A549 (cell line): ENCODE results near the gene TTC36. TPM values are rescaled to one million over a fixed set of nuclear protein-coding genes. Genes with fewer than 3 reads are reported as not detected.

ENCODE experiments used
- ATAC-seq, 2 experiments: fragments of 200-7000 bp in 1 of 2; fragments of >200 bp in 1 of 2; cut with Nextera tagmentation in 1 of 2; cut with Tn5 transposase in 1 of 2; 3 replicates each; pipeline versions ENCODE4 v1.8.0 to v1.9.1; 2018 to 2020; ENCODE audit warnings: mild to moderate bottlenecking in 1 of 2, moderate library complexity in 1 of 2
- CTCF ChIA-PET: fragments of 300-600 bp; sonication (Branson Sonifier 250); formaldehyde crosslinking; extraction: SDS; loops from one replicate; lab custom pipeline; 2021; ENCODE audit warnings: antibody characterized with exemption, inconsistent platforms; lab: Yijun Ruan, JAX
- POLR2A ChIA-PET: fragments of 350-600 bp; formaldehyde crosslinking; extraction: SDS; loops from one replicate; lab custom pipeline; 2021; ENCODE audit warnings: antibody characterized with exemption, inconsistent platforms; lab: Yijun Ruan, JAX
- DNase-seq, 2 experiments: peaks; one replicate each; pipeline versions ENCODE4 v3.0.0 to v3.0.0-alpha.2; 2011 to 2016; ENCODE audit warnings: low read depth in 1 of 2, low spot score in 1 of 2
- FAIRE-seq: peaks from 2 replicates; lab custom pipeline; 2011; peaks lifted over from hg19 to GRCh38; lab: Jason Lieb, UNC
- H3K27ac ChIP-seq, 2 experiments: fragments of >200 bp; sonication (Bioruptor Twin); formaldehyde crosslinking; 3 replicates each; pipeline ENCODE4 v1.5.1; 2016 to 2017
- H3K4me1 ChIP-seq: fragments of >200 bp; sonication (Bioruptor Twin); formaldehyde crosslinking; 3 replicates; pipeline ENCODE4 v1.6.1; 2016
- H3K4me2 ChIP-seq: fragments of >200 bp; sonication (Bioruptor Twin); formaldehyde crosslinking; 3 replicates; pipeline ENCODE4 v1.6.1; 2016
- H3K4me3 ChIP-seq: fragments of >200 bp; sonication (Bioruptor Twin); formaldehyde crosslinking; 3 replicates; pipeline ENCODE4 v1.5.1; 2016
- H3K9me3 ChIP-seq: fragments of >200 bp; sonication (Bioruptor Twin); formaldehyde crosslinking; 3 replicates; pipeline ENCODE4 v1.6.1; 2016
- BHLHE40 ChIP-seq: IDR thresholded peaks from 2 replicates; pipeline ENCODE4 v1.6.1; 2012; ENCODE audit warnings: low read depth, low read length, inconsistent platforms
- CEBPB ChIP-seq, 2 experiments: fragments of >200 bp in 1 of 2; sonication (Bioruptor Twin) in 1 of 2; formaldehyde crosslinking in 1 of 2; IDR thresholded peaks; 2 replicates each; pipeline ENCODE4 v1.6.1; 2012 to 2016
- CHD2 ChIP-seq: fragments of 150-350 bp; IDR thresholded peaks from 2 replicates; pipeline ENCODE4 v1.6.1; 2014; ENCODE audit warnings: low read length; ENCODE audit not compliant: partially characterized antibody
- FOXS1 ChIP-seq: fragments of 250-450 bp; sonication (Bioruptor Pico); IDR thresholded peaks from 2 replicates; pipeline ENCODE4 v1.5.0; 2020; ENCODE audit warnings: mild to moderate bottlenecking, moderate library complexity
- HOXB13 ChIP-seq: fragments of 250-450 bp; sonication (Bioruptor Pico); IDR thresholded peaks from 2 replicates; pipeline ENCODE4 v1.5.0; 2020; ENCODE audit warnings: low read depth, mild to moderate bottlenecking, moderate library complexity
- HOXB5 ChIP-seq: fragments of 250-450 bp; sonication (Bioruptor Pico); IDR thresholded peaks from 2 replicates; pipeline ENCODE4 v1.5.0; 2020; ENCODE audit warnings: mild to moderate bottlenecking, moderate library complexity
- JUN ChIP-seq, 2 experiments: fragments of >200 bp; sonication (Bioruptor Twin); formaldehyde crosslinking; IDR thresholded peaks; 2 replicates in 1 of 2; 3 replicates in 1 of 2; pipeline ENCODE4 v1.6.1; 2016 to 2017
- NPAS2 ChIP-seq: fragments of 250-450 bp; sonication (Bioruptor Pico); IDR thresholded peaks from 2 replicates; pipeline ENCODE4 v1.8.0; 2022; ENCODE audit warnings: mild to moderate bottlenecking, moderate library complexity, borderline replicate concordance
- PHF8 ChIP-seq: fragments of 200-600 bp; sonication (generic); IDR thresholded peaks from 2 replicates; pipeline ENCODE4 v1.6.1; 2016; ENCODE audit warnings: low read depth, mild to moderate bottlenecking, antibody characterized with exemption, moderate library complexity, borderline replicate concordance
- POLR2A ChIP-seq: IDR thresholded peaks from 2 replicates; pipeline ENCODE4 v1.6.1; 2012; ENCODE audit warnings: mild to moderate bottlenecking, low read length
- RAD21 ChIP-seq, 2 experiments: fragments of >200 bp in 1 of 2; sonication (Bioruptor Twin) in 1 of 2; formaldehyde crosslinking in 1 of 2; IDR thresholded peaks in 1 of 2; conservative IDR thresholded peaks in 1 of 2; 2 replicates in 1 of 2; 3 replicates in 1 of 2; pipeline ENCODE4 v1.6.1; 2012 to 2018; ENCODE audit warnings: inconsistent platforms in 1 of 2
- RARB ChIP-seq: fragments of 250-450 bp; sonication (Bioruptor Pico); IDR thresholded peaks from 2 replicates; pipeline ENCODE4 v1.8.0; 2021; ENCODE audit warnings: mild to moderate bottlenecking, moderate library complexity
- RFX5 ChIP-seq: fragments of 450-650 bp; IDR thresholded peaks from 2 replicates; pipeline ENCODE4 v1.7.1; 2014; ENCODE audit warnings: antibody characterized with exemption, mild to moderate bottlenecking, moderate library complexity
- TFCP2L1 ChIP-seq: fragments of 250-450 bp; sonication (Bioruptor Pico); IDR thresholded peaks from 2 replicates; pipeline ENCODE4 v1.5.0; 2021; ENCODE audit warnings: mild to moderate bottlenecking
- TP53 ChIP-seq: fragments of 250-450 bp; sonication (Bioruptor Pico); IDR thresholded peaks from 2 replicates; pipeline ENCODE4 v1.5.0; 2021; ENCODE audit warnings: mild to moderate bottlenecking, moderate library complexity
- ZFP36 ChIP-seq: fragments of 450-650 bp; IDR thresholded peaks from 2 replicates; pipeline ENCODE4 v1.6.1; 2014; ENCODE audit warnings: borderline replicate concordance; ENCODE audit not compliant: partially characterized antibody
- ZNF302 ChIP-seq: fragments of 250-450 bp; sonication (Bioruptor Pico); IDR thresholded peaks from 2 replicates; pipeline ENCODE4 v1.9.0; 2021; ENCODE audit warnings: inconsistent platforms, mild to moderate bottlenecking, moderate library complexity
- WGBS: methylation state at CpG from one replicate; pipeline ENCODE4 v1.1.6; 2017; ENCODE audit errors: missing lambda C conversion rate; 5-methylcytosine and 5-hydroxymethylcytosine counted together
- polyA plus RNA-seq, 4 experiments: library from polyadenylated mRNA; depleted of rRNA in 3 of 4; stranded (reverse); fragments of >200 nt; fragmentation: RNase III in 1 of 4; extraction: RNeasy Plus Mini Kit Qiagen cat#74134 plus additional on column Dnase treatment in 1 of 4; gene quantifications; 2 replicates in 3 of 4; 3 replicates in 1 of 4; pipeline ENCODE4 v1.2.3, GENCODE V29; 2011 to 2017
- TF ChIP-seq, protein P1 (sequence below): fragments of 250-450 bp; sonication (Bioruptor Pico); IDR thresholded peaks from 2 replicates; pipeline ENCODE4 v1.5.0; 2020; ENCODE audit warnings: low read depth, mild to moderate bottlenecking, moderate library complexity
- TF ChIP-seq, protein P2 (sequence below): IDR thresholded peaks from 2 replicates; pipeline ENCODE4 v1.6.1; 2012
- TF ChIP-seq, protein P3 (sequence below): IDR thresholded peaks from 2 replicates; pipeline ENCODE4 v1.6.1; 2012; ENCODE audit warnings: low read depth, borderline replicate concordance
- TF ChIP-seq, protein P4 (sequence below): fragments of >200 bp; sonication (Bioruptor Twin); formaldehyde crosslinking; IDR thresholded peaks from 2 replicates; pipeline ENCODE4 v1.6.1; 2016

The TTC36 gene
- polyA plus RNA-seq, 2 of the 4 experiments (the other 2 are of a cell fraction): not detected

DNA sequence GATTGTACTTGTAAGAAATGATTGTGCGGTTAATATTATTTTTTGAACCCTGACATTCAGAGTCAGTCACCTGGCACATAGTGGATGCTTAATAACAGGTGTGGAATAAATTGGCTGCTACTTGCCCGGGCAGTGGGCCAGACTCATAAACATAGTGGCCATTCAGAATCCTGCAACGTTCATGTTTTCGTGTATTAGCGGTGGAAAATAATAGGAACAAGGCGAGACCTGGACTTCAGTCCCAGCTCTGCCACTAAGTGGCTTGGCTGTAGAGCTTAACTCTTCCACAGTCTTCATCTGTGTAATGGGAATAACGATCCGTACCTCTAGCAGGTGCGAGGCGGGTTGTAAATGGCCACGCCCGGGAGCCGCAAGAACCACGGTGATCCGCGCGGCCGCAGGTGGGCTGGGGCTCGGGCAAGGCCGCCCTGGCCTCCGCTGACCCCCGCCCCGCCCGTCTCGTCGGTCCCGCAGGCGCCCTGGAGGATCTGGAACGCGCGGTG lies 3.0 kb downstream of the TTC36 start:
- H3K9me3 ChIP-seq: no peaks in the 10 kb centered on the region
- peak overlapping the region; percentile 62 to 84; a peak in 5 of 6 replicates for H3K27ac ChIP-seq
- peak overlapping the region; percentile 87 for H3K4me2 ChIP-seq
- CTCF ChIA-PET: no interaction called here
- whole genome bisulfite sequencing: 73% methylated on average over 14 of the region's 31 CpGs
- ATAC-seq (no peak), FAIRE-seq (no peak), DNase-seq (no peak)
- H3K4me1 ChIP-seq: no peaks in the 10 kb centered on the region
- H3K4me3 ChIP-seq: peak overlapping the region; percentile 66
- POLR2A ChIA-PET: no interaction called here
- TF ChIP-seq RARB (CRISPR knock-in tag): no peak
- TF ChIP-seq NPAS2: no peak

DNA sequence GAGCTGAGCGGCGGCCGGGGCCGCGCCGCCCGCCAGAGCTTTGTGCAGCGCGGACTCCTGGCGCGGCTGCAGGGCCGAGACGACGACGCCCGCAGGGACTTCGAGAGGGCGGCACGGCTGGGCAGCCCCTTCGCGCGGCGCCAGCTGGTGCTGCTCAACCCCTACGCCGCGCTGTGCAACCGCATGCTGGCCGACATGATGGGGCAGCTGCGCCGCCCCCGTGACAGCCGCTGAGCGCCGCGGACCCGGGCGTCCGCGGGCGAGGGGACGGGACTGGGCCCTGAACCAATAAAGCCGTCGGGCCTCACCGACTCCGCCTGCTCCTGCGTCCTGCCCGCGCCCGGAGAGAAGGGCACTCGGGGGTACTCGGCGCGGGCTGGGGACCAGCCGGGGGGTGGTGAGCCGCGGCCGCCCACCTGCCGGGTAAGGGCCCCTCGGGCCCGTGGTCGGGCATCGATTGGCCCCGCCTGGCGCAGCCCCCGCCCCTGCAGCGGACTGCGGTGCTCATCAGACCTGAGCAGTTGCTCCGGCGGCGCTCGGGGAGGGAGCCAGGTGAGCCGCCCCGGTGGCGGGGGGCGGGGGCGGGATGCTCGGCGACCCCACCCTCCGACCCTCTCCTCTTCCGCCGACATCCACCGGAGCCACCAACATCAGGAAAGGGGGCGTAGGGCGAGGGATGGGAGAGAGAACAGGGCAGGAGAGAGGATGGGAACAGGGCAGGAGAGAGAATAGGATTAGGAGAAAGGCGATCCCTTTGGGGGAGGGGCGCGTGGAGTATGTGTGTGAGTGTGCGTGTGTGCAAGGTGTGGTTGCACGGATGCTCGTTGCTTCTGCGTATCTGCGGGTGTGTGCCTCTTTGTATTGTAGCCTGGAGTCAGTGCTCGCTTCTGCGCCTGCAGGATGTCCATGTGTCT lies 3.7 kb downstream of the TTC36 start, which contains the start of gene TMEM25:
TSS of gene TMEM25 (plus strand) at position 510 of the 914 bp plus-strand sequence. CDS start 610 bp downstream, outside the sequence.
- Histone ChIP-seq H3K4me1 (no peaks in the 10 kb centered on the region), H3K9me3 (no peaks in the 10 kb centered on the region), H3K27ac (peak within 1 kb of the TSS; percentile 62 to 84; a peak in 5 of 6 replicates), H3K4me3 (peak within 1 kb of the TSS; percentile 66), H3K4me2 (peak within 1 kb of the TSS; percentile 87)
- ATAC-seq (peak; percentile 30 to 64; a peak in 4 of 6 replicates), DNase-seq (no peak), FAIRE-seq (no peak)
- WGBS: 77% methylated on average over 18 of the region's 94 CpGs
- no peak for TF ChIP-seq TP53 (CRISPR knock-in tag)
- TF ChIP-seq JUN (IDR thresholded peaks at IDR 0.05): peak in 1 of 2 experiments; percentile 19; a peak in 1 of 5 replicates
- TF ChIP-seq ZFP36: no peak
- CTCF ChIA-PET: no interaction called here
- POLR2A ChIA-PET: no interaction called here

DNA sequence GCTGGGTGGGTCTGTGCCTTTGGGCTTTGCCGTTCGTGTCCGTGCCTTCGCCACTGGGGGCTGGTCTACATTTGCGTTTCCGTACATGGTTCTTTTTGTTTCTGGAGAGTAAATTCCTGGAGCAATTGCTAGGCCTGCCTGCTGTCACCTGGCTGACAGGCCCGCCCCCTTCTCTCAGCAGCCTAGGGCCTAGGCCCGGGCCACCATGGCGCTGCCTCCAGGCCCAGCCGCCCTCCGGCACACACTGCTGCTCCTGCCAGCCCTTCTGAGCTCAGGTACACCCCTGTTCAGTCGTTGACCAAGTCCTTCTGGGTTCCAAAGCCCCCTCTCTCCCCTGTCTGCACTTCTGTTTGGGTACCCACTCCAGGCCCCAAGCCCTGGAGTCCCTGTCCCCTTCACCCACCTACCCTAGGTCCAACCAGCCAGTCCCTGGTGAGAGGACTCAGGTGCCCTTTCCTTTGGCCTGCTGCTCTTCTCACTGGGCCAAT lies 4.4 kb downstream of the TTC36 start:
- no peak for DNase-seq
- ATAC-seq: no peak
- POLR2A ChIA-PET: no interaction called here
- FAIRE-seq: no peak
- Histone ChIP-seq H3K4me1 (no peaks in the 10 kb centered on the region), H3K4me2 (peak overlapping the region; percentile 87; the same call in 1 of the 3 replicates), H3K27ac (no peak overlapping the region), H3K4me3 (no peak overlapping the region), H3K9me3 (no peaks in the 10 kb centered on the region)
- TF ChIP-seq, protein P1, sequence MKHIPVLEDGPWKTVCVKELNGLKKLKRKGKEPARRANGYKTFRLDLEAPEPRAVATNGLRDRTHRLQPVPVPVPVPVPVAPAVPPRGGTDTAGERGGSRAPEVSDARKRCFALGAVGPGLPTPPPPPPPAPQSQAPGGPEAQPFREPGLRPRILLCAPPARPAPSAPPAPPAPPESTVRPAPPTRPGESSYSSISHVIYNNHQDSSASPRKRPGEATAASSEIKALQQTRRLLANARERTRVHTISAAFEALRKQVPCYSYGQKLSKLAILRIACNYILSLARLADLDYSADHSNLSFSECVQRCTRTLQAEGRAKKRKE: no peak
- no peak for TF ChIP-seq TFCP2L1
- TF ChIP-seq CHD2: no peak
- TF ChIP-seq CEBPB (IDR thresholded peaks at IDR 0.05): no peak
- TF ChIP-seq, protein P2, sequence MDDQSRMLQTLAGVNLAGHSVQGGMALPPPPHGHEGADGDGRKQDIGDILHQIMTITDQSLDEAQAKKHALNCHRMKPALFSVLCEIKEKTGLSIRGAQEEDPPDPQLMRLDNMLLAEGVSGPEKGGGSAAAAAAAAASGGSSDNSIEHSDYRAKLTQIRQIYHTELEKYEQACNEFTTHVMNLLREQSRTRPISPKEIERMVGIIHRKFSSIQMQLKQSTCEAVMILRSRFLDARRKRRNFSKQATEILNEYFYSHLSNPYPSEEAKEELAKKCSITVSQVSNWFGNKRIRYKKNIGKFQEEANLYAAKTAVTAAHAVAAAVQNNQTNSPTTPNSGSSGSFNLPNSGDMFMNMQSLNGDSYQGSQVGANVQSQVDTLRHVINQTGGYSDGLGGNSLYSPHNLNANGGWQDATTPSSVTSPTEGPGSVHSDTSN: no peak
- no peak for TF ChIP-seq BHLHE40
- CTCF ChIA-PET: no interaction called here
- WGBS: 87% methylated on average over 12 of the region's 12 CpGs

DNA sequence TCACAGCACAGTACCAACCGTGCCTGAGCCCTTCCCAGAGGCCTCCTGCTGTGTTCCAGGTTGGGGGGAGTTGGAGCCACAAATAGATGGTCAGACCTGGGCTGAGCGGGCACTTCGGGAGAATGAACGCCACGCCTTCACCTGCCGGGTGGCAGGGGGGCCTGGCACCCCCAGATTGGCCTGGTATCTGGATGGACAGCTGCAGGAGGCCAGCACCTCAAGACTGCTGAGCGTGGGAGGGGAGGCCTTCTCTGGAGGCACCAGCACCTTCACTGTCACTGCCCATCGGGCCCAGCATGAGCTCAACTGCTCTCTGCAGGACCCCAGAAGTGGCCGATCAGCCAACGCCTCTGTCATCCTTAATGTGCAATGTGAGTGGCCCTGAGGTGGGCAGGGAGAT lies 4.8 kb downstream of the TTC36 start:
- no peak overlapping the region for H3K27ac ChIP-seq
- FAIRE-seq (no peak), DNase-seq (no peak), ATAC-seq (no peak)
- CTCF ChIA-PET: interaction anchor here (1.0 kb wide), 1 partner anchor 22 kb away, joined by 3 read pairs; no protein-coding TSS in a partner anchor
- H3K4me2 ChIP-seq: no peak overlapping the region
- H3K4me3 ChIP-seq: no peak overlapping the region
- H3K9me3 ChIP-seq: no peaks in the 10 kb centered on the region
- H3K4me1 ChIP-seq: no peaks in the 10 kb centered on the region
- POLR2A ChIA-PET: no interaction called here
- WGBS: 93% methylated on average over 3 of the region's 10 CpGs
- TF ChIP-seq TP53 (CRISPR knock-in tag) (no peak), PHF8 (no peak), RAD21 (conservative IDR thresholded peaks at IDR 0.05 in 1 of 2, IDR thresholded peaks at IDR 0.05 in 1 of 2) (no peak), HOXB13 (CRISPR knock-in tag) (no peak), POLR2A (no peak), ZNF302 (CRISPR knock-in tag) (no peak), RFX5 (no peak), HOXB5 (no peak), FOXS1 (CRISPR knock-in tag) (no peak)
- TF ChIP-seq, protein P1: no peak
- TF ChIP-seq, protein P3, sequence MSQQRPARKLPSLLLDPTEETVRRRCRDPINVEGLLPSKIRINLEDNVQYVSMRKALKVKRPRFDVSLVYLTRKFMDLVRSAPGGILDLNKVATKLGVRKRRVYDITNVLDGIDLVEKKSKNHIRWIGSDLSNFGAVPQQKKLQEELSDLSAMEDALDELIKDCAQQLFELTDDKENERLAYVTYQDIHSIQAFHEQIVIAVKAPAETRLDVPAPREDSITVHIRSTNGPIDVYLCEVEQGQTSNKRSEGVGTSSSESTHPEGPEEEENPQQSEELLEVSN: no peak
- TF ChIP-seq, protein P4, sequence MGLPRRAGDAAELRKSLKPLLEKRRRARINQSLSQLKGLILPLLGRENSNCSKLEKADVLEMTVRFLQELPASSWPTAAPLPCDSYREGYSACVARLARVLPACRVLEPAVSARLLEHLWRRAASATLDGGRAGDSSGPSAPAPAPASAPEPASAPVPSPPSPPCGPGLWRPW: no peak
- TF ChIP-seq, all 56 proteins: peak for 0
